Stimulated activated CD4-positive, alpha-beta T cell treated with anti-CD3 and anti-CD28 coated beads, Interleukin-12 subunit alpha, Interleukin-12 subunit beta, amount 100 ng/mL, for 48 hours (primary cell): ENCODE results near the gene PDGFB.

Experiments
- DNase-seq, 3 donors: peaks; one replicate each; pipeline ENCODE4 v3.0.0-alpha.2; 2020; ENCODE audit warnings: low read depth in 2 of 3, low spot score in 1 of 3

The PDGFB gene

GRCh38 chr22:39208013-39208680 lies 36.6 kb downstream of the PDGFB start:
- DNase-seq: no peak

GRCh38 chr22:39207141-39208012 lies 37.4 kb downstream of the PDGFB start:
- DNase-seq: no peak

- no peak for DNase-seq
Observed at GRCh38 chr22:39206491-39206890, 38.3 kb downstream of the PDGFB start.

- no peak for DNase-seq
Observed at GRCh38 chr22:39205344-39206021, 39.3 kb downstream of the PDGFB start.

- no peak for DNase-seq
Observed at GRCh38 chr22:39204216-39204615, 40.6 kb downstream of the PDGFB start.

- DNase-seq: no peak
Observed at GRCh38 chr22:39197578-39197977, 47.2 kb downstream of the PDGFB start.

GRCh38 chr22:39194098-39194497 lies 50.7 kb downstream of the PDGFB start:
- DNase-seq: no peak

GRCh38 chr22:39188809-39189208 lies 56.0 kb downstream of the PDGFB start:
- no peak for DNase-seq

GRCh38 chr22:39185601-39186012 lies 59.2 kb downstream of the PDGFB start:
- no peak for DNase-seq

GRCh38 chr22:39184586-39185577 lies 59.9 kb downstream of the PDGFB start:
- no peak for DNase-seq

- DNase-seq: no peak
Observed at GRCh38 chr22:39183991-39184585, 60.7 kb downstream of the PDGFB start.

- no peak for DNase-seq
Observed at GRCh38 chr22:39182478-39183030, 62.2 kb downstream of the PDGFB start.

- DNase-seq: no peak
Observed at GRCh38 chr22:39181778-39182177, 63.0 kb downstream of the PDGFB start.

- no peak for DNase-seq
Observed at GRCh38 chr22:39181356-39181755, 63.4 kb downstream of the PDGFB start.

GRCh38 chr22:39179841-39180335 lies 64.9 kb downstream of the PDGFB start:
- DNase-seq: no peak

- DNase-seq: no peak
Observed at GRCh38 chr22:39179401-39179827, 65.4 kb downstream of the PDGFB start.

- no peak for DNase-seq
Observed at GRCh38 chr22:39178206-39179111, 66.3 kb downstream of the PDGFB start.

GRCh38 chr22:39177791-39178190 lies 67.0 kb downstream of the PDGFB start:
- DNase-seq: no peak

GRCh38 chr22:39177456-39177775 lies 67.4 kb downstream of the PDGFB start:
- DNase-seq: no peak
